ENCODE data around the gene PGAM2.

PGAM2 gene

DNA sequence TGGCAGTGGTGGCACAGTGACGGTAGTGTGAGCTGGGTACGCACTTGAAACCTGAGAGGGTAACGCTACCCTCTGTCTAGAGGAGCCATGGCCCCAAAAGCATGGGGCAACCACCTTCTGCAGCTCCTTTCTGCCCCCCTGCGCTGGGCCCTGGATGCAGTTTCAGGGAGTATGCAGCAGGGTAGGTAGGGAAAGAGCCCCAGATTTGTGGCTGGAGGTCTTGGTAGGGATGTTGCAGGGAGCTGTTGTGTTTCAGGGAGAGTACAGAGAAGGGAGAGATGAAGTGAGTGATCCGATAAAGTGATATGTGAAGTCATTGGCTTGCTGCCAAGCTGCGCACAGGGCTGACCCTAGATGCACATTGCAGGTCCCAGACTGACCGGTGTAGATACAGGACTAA is 2.7 kb upstream of the PGAM2 start:
- H3K4me3 ChIP-seq (ENCODE audit: low read length), result no peak overlapping the region
- no peak for DNase-seq (ENCODE audit: low read depth)
- TF ChIP-seq, protein P1, sequence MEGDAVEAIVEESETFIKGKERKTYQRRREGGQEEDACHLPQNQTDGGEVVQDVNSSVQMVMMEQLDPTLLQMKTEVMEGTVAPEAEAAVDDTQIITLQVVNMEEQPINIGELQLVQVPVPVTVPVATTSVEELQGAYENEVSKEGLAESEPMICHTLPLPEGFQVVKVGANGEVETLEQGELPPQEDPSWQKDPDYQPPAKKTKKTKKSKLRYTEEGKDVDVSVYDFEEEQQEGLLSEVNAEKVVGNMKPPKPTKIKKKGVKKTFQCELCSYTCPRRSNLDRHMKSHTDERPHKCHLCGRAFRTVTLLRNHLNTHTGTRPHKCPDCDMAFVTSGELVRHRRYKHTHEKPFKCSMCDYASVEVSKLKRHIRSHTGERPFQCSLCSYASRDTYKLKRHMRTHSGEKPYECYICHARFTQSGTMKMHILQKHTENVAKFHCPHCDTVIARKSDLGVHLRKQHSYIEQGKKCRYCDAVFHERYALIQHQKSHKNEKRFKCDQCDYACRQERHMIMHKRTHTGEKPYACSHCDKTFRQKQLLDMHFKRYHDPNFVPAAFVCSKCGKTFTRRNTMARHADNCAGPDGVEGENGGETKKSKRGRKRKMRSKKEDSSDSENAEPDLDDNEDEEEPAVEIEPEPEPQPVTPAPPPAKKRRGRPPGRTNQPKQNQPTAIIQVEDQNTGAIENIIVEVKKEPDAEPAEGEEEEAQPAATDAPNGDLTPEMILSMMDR (conservative IDR thresholded peaks at IDR 0.05; ENCODE audit: low read depth, low read length), result no peak

DNA sequence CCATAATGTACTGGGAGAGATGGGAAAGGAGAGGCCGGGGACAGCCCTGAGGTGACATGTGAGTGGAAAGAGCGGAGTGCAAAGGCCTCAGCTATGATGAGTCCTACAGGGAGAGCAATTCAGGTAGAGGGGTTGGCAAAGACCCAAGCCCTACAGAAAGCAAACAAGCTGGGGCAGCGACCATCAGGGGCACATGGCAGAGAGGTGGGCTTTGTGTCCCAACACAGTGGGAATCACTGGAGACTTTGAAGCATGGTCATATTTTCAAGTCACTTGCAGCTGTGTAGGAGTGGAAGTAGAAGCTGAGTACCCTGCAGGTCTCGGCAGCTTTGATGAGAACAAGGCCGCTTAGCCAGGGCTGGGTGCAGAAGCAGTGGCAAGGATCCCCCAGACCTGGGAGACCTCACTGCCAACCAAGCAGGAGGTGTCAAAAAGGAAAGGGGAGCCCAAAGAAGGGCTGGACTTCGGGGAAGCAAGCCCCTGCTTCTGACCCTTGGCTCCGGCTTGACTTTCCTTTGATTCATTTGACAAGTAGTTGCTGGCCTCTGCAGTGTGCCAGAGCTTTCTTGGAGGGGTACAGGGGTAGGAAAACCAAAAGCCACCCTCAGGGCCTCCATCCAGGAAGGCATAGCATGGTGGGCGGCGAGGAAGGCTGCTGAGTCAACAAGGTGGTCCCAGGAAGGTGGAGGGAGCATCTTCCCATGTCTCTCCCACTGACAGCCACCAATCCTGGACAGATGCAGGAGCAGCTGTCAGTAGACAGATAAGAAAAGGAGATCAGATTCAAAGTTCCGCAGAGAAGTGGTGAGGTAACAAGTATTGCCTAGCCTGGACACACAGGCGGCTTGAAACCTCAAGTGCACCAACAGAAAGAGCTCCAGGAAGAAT is 1.9 kb upstream of the PGAM2 start:
- no peak for DNase-seq (ENCODE audit: low read depth)
- no peak overlapping the region for H3K4me3 ChIP-seq (ENCODE audit: low read length)
- TF ChIP-seq, protein P1 (conservative IDR thresholded peaks at IDR 0.05; ENCODE audit: low read depth, low read length), result no peak

DNA sequence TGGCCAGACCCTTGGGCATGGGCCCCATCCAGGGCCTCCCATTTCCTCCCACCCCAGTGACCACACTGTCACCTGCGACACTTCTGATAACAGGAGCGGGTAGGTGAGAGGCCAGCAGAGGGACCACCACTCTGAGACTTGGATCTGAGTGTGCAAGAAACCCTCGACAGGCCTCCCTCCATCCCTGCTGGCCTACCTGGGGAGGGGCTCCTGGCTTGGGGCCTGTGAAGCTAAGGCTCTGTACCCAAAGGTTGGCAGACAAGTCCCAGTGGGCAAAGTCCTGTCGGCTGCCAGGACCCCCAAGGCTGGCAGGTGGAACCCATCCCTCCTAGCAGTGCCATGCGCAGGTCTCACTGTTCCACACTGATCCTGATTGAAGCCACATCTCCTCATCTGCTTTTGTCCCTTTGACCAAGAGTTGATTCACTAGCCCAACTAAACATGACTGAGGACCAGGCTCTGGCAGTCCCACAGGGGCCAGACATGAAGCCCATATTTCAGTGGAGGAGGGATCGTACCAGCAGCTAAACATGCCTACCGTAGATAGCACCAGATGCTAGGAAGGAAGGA is 1.2 kb upstream of the PGAM2 start:
- no peak for DNase-seq (ENCODE audit: low read depth)
- TF ChIP-seq, protein P1 (conservative IDR thresholded peaks at IDR 0.05; ENCODE audit: low read depth, low read length), result no peak
- H3K4me3 ChIP-seq (ENCODE audit: low read length), result no peak overlapping the region

DNA sequence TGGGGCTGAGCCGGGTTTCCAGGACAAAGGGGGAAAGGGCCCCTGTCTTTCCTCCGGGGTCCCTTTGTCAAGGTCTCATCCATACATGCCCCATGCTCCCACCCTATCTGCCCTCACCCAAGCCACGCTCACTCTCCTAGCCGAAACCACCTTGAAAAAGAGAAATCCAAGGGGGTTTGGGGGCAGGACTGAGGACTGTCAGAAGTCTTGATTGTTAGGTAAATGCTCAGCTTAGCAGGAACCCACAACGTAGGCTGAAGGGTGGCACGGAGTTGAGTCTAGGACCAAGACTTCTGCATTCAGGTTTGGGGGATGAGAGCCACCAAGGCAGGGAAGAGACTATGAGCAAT is 719 bp upstream of the PGAM2 start:
- H3K4me3 ChIP-seq (ENCODE audit: low read length), result no peak overlapping the region
- TF ChIP-seq, protein P1 (conservative IDR thresholded peaks at IDR 0.05; ENCODE audit: low read depth, low read length), result no peak
- no peak for DNase-seq (ENCODE audit: low read depth)

DNA sequence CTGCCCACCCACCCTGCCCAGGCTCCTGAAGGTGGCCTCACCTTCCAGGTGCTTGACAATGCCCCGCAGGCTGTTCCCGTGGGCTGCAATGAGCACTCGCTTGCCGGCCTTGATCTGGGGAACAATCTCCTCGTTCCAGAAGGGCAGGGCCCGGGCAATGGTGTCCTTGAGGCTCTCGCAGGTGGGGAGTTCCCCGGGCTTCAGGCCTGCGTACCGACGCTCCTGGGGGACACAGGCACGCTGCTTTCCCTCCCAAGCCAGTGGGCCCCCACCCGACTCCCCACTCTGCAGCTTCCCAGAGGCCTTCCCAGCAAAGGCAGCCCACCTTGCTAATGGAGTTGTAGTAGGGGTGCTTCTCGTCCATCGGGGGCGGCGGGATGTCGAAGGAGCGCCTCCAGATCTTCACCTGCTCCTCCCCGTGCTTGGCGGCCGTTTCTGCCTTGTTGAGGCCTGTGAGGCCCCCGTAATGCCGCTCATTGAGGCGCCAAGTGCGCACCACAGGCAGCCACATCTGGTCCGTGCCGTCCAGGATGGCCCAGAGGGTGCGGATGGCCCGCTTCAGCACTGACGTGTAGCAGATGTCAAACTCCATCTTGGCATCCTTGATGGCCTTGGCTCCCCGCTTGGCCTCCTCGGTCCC is 456 bp downstream of the PGAM2 start:
- TF ChIP-seq, protein P1 (conservative IDR thresholded peaks at IDR 0.05; ENCODE audit: low read depth, low read length), result no peak
- DNase-seq (ENCODE audit: low read depth), result no peak
- peak overlapping the region; percentile 28 for H3K4me3 ChIP-seq (ENCODE audit: low read length)

DNA sequence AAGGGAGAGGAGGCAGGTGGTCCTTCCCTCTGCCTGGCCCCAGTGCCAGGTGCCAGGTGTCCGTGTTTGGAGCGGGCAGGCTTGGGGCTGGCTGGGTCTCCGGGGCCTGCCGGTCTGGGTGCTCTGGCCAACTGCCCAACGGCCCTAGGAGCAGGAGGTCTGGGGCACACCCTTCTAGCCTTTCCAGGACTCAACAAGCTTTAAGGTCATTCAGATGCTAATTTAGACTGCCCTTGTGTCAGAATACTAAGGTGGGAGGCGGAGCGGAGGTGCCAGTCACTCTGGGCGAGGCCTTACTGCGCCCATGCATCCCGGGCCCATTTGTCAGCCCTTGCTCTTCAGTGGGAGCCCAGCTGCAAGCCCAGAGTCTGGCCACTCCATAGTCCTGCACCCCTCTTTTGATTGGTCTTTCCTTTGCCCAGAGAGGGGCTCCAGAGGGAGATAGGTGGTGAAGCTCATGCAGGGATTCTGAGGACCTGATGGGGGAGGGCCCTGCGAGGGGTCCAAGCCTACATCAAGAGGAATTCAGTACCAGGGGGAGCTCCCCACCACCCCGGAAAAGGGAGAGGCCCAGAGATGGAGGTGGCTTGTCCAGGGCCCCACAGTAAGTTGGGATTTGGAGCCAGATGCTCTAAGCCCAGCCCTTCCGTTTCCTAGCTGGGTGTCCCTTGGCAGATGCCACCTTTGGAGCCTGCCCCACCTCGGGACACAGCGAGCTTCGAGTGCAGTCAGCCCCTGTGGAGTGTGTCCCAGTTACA is 1.3 kb downstream of the PGAM2 start:
- no peak overlapping the region for H3K4me3 ChIP-seq (ENCODE audit: low read length)
- TF ChIP-seq, protein P1 (conservative IDR thresholded peaks at IDR 0.05; ENCODE audit: low read depth, low read length), result no peak
- DNase-seq (ENCODE audit: low read depth), result no peak

All from retinal pigment epithelial cell (primary cell).